ENCODE data around the gene PDCD11. TPM values are rescaled to one million over a fixed set of nuclear protein-coding genes. Genes with fewer than 3 reads are reported as not detected.
A peak's percentile ranks its signal among the peaks of the same experiment; 100 is the strongest.

PDCD11 gene
- total RNA-seq, 2 experiments from 2014 or later, result 43.4 to 51.8 TPM

DNA sequence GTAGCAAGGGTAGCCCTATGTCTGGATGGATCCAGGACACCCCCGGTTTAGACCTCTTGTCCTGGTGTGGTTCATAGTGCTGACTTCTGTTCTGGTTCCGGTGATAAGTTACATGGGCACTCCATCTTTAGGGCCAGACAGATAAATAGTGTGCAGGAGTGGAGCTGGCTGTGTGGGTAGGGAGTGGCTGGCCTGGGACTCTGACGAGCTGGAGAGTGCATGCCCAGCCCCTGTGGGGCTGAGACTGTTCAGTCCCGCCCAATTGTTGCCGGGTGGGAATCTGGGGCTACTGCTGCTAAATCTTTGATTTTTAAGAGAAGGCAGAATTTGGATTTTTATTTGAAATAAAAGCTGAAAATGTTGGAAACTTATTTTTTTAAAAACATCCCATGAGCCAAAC is 27.3 kb downstream of the PDCD11 start:
- no peak overlapping the region for H3K4me3 Mint-ChIP-seq
- CTCF ChIA-PET, result interaction anchor here (0.7 to 2.8 kb wide), 5 partner anchors 13 to 62 kb away, joined by 3 to 7 read pairs (median 4); partner anchors contain the start of genes ATP5MK and PDCD11
- no peak overlapping the region for H3K27ac Mint-ChIP-seq
- no peaks in the 10 kb centered on the region for H3K9me3 Mint-ChIP-seq
- no peaks in the 10 kb centered on the region for H3K27me3 Mint-ChIP-seq
- peaks cover 21% of the 10 kb centered on the region for H3K4me1 Mint-ChIP-seq
- no peak for DNase-seq
- peaks cover 63% of the 10 kb centered on the region for H3K36me3 Mint-ChIP-seq (ENCODE audit: low read depth)
- POLR2A ChIA-PET, result no interaction called here

DNA sequence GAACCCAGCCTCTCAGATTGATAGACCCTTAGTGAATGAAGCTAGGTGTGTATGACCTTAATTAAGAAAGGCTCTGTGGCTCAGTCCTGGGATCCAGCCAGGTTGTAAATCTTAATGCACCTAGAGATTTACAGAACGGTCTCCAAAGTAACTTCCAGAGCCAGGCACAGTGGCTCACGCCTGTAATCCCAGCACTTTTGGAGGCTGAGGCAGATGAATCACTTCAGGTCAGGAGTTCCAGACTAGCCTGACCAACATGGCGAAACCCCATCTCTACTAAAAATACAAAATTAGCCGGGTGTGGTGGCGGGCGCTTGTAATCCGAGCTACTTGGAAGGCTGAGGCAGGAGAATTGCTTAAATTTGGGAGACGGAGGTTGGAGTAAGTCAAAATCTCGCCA is 31.4 kb downstream of the PDCD11 start:
- Mint-ChIP-seq H3K4me1 (peaks cover 58% of the 10 kb centered on the region), H3K4me3 (no peak overlapping the region), H3K27ac (no peak overlapping the region), H3K36me3 (ENCODE audit: low read depth) (peaks cover 70% of the 10 kb centered on the region), H3K9me3 (no peaks in the 10 kb centered on the region), H3K27me3 (no peaks in the 10 kb centered on the region)
- ChIA-PET CTCF (interaction anchor here (1.0 to 1.2 kb wide), 2 partner anchors 9 to 12 kb away, joined by 4 to 5 read pairs; no protein-coding TSS in a partner anchor), POLR2A (no interaction called here)
- no peak for DNase-seq

DNA sequence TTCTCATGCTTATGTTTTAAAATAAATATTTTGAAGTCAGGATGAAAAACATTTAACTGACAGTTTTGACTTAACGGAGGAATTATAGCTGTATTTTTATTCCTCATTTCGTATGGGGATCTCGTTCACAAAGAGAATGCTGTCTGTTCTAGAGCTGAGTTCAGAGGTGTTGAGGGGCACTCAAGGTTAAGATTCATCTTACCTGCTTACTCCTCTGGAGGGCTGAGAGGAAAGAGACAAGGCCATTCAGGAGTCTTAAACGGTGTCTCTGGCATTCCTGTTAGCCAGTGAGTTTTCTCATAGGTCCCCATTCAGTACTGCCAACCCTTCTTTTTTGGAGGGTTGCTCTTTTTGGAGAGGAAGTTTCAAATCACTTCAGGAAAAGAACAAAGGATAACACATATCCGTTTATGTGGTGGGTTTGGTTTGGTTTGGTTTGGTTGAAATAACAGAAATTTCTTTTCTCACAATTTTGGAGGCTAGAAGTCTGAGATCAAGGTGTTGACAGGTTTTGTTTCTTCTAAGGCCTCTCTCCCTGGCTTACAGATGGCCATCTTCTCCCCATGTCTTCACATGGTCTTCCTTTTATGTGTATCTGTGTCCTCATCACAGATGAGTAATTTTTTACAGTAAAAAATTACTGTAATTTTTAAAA is 32.7 kb downstream of the PDCD11 start:
- H3K9me3 Mint-ChIP-seq, result no peaks in the 10 kb centered on the region
- H3K27me3 Mint-ChIP-seq, result no peaks in the 10 kb centered on the region
- peaks cover 58% of the 10 kb centered on the region for H3K4me1 Mint-ChIP-seq
- peaks cover 68% of the 10 kb centered on the region for H3K36me3 Mint-ChIP-seq (ENCODE audit: low read depth)
- POLR2A ChIA-PET, result no interaction called here
- DNase-seq, result no peak
- CTCF ChIA-PET, result no interaction called here
- H3K27ac Mint-ChIP-seq, result peak overlapping the region; percentile 77
- H3K4me3 Mint-ChIP-seq, result peak overlapping the region; percentile 19

DNA sequence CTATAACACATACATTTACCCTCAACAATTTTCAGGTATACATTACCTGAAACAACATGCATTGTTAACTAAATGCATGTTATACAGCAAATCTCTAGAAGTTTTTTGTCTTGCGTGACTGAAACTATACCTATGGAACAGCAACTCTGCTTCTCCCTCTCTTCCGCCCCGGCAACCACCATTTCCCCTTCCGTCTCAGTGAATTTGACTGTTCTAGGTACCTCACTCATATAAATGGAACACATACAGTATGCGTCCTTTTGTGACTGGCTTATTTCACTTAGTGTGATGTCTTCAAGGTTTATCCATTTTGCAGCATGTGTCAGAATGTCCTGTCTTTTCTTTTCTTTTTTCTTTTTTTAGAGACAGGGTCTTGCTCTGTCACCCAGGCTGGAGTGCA is 33.2 kb downstream of the PDCD11 start:
- Mint-ChIP-seq H3K4me3 (peak overlapping the region; percentile 19), H3K4me1 (peaks cover 58% of the 10 kb centered on the region), H3K9me3 (no peaks in the 10 kb centered on the region), H3K27me3 (no peaks in the 10 kb centered on the region), H3K36me3 (ENCODE audit: low read depth) (peaks cover 64% of the 10 kb centered on the region), H3K27ac (peak overlapping the region; percentile 77)
- DNase-seq, result peak; percentile 48
- POLR2A ChIA-PET, result no interaction called here
- CTCF ChIA-PET, result no interaction called here

DNA sequence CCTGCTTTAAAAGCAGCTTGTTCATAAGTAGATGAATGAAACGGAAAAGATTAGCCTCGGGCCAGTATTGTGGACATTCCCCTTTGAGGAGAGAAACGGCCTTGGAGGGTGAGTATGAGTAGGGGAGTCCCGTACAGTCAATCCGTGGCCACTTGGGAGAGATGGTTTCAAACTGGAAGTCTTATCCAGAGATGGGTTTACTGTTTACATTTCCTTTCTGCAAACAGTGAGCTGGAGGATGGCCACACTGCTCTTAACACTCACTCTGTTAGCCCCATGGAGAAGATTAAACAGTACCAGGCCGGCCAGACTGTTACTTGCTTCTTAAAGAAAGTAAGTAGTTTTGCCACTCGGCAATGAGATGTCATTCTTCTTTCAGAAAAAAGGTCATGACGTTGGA is 35.5 kb downstream of the PDCD11 start:
- no peaks in the 10 kb centered on the region for H3K9me3 Mint-ChIP-seq
- H3K36me3 Mint-ChIP-seq (ENCODE audit: low read depth), result peaks cover 68% of the 10 kb centered on the region
- ChIA-PET CTCF (interaction anchor here (0.7 to 1.5 kb wide), 3 partner anchors 13 to 245 kb away, joined by 3 to 5 read pairs (median 3); no protein-coding TSS in a partner anchor), POLR2A (no interaction called here)
- H3K27me3 Mint-ChIP-seq, result no peaks in the 10 kb centered on the region
- no peak for DNase-seq
- peaks cover 58% of the 10 kb centered on the region for H3K4me1 Mint-ChIP-seq
- no peak overlapping the region for H3K27ac Mint-ChIP-seq
- no peak overlapping the region for H3K4me3 Mint-ChIP-seq

DNA sequence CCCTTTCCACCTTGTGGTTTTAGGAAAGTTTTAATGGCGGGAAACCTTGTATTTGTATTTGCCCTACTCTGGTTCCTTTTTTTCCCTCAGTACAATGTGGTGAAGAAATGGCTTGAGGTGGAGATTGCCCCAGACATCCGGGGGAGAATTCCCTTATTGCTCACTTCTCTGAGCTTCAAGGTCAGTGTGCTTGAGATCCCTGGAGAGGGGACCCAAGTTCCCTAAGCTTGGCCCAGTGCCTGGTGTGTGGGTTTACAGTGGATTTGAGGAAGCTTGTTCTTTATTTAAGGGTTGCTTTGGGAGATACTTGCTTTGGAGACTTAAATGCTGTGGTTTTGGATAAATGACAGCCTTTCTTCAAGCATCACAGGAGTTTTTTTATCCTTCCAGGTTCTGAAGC is 37.4 kb downstream of the PDCD11 start:
- peaks cover 40% of the 10 kb centered on the region for H3K4me1 Mint-ChIP-seq
- DNase-seq, result no peak
- no peak overlapping the region for H3K4me3 Mint-ChIP-seq
- no peaks in the 10 kb centered on the region for H3K9me3 Mint-ChIP-seq
- POLR2A ChIA-PET, result no interaction called here
- H3K27me3 Mint-ChIP-seq, result no peaks in the 10 kb centered on the region
- H3K36me3 Mint-ChIP-seq (ENCODE audit: low read depth), result peaks cover 65% of the 10 kb centered on the region
- no peak overlapping the region for H3K27ac Mint-ChIP-seq
- CTCF ChIA-PET, result interaction anchor here (1.3 kb wide), 2 partner anchors 17 to 51 kb away, joined by 3 to 5 read pairs; no protein-coding TSS in a partner anchor

DNA sequence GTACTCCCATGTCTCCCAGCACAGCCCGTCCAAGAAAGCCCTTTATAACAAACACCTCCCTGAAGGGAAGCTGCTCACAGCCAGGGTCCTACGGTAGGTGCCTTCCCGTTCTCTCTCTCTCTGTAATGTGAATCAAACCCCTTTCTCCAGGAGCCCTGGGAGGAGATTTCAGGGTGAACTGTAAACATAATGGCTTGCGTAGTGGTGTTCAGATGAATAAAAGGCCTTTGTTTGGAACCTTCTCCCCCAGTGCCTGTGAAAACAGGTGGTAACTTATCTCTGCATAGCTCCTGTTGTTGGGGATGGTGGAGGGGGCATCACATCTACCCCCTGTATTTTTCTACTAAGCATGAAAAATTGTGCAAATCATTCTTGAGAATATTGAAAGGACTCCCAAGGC is 43.4 kb downstream of the PDCD11 start:
- CTCF ChIA-PET, result interaction anchor here (3.3 kb wide), 1 partner anchor 11 kb away, joined by 9 read pairs; no protein-coding TSS in a partner anchor

DNA sequence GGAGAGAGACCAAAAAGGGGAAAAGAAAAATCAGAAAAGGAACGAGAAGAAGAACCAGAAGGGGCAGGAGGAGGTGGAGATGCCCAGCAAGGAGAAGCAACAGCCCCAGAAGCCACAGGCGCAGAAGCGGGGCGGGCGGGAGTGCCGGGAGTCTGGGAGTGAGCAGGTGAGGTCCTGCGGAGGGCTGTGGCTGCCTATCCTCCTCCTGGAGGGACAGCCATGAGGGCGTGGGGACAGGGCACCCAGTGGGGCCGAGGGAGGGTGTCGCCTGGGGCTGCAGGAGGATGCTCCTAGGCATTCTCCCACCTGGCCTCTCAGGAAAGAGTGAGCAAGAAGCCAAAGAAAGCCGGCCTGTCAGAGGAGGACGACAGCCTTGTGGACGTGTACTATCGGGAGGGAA is 44.0 kb downstream of the PDCD11 start:
- Mint-ChIP-seq H3K9me3 (no peaks in the 10 kb centered on the region), H3K36me3 (ENCODE audit: low read depth) (peaks cover 68% of the 10 kb centered on the region), H3K27me3 (no peaks in the 10 kb centered on the region), H3K27ac (no peak overlapping the region), H3K4me1 (peaks cover 9% of the 10 kb centered on the region), H3K4me3 (no peak overlapping the region)
- CTCF ChIA-PET, result interaction anchor here (3.3 kb wide), 1 partner anchor 10 kb away, joined by 9 read pairs; no protein-coding TSS in a partner anchor
- POLR2A ChIA-PET, result no interaction called here
- DNase-seq, result no peak

More for the DNA sequence above, 43.4 kb downstream of the PDCD11 start:
- POLR2A ChIA-PET, result no interaction called here
- H3K4me3 Mint-ChIP-seq, result no peak overlapping the region
- no peak overlapping the region for H3K27ac Mint-ChIP-seq
- no peaks in the 10 kb centered on the region for H3K9me3 Mint-ChIP-seq
- no peak for DNase-seq
- H3K36me3 Mint-ChIP-seq (ENCODE audit: low read depth), result peaks cover 66% of the 10 kb centered on the region
- no peaks in the 10 kb centered on the region for H3K27me3 Mint-ChIP-seq
- H3K4me1 Mint-ChIP-seq, result peaks cover 6% of the 10 kb centered on the region

DNA sequence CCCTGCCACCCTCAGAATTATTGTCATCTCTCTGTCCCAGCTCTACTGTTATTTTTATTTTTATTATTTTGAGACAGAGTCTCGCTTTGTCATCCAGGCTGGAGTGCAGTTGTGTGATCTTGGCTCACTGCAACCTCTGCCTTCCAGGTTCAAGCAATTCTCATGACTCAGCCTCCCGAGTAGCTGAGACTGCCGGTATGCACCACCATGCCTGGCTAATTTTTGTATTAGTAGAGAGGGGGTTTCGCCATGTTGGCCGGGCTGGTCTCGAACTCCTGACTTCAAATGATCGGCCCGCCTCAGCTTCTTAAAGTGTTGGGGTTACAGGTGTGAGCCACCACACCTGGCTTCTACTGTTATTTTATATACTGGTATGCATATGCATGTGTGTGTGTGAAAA is 44.8 kb downstream of the PDCD11 start:
- ChIA-PET CTCF (interaction anchor here (3.3 kb wide), 1 partner anchor 9 kb away, joined by 9 read pairs; no protein-coding TSS in a partner anchor), POLR2A (no interaction called here)
- Mint-ChIP-seq H3K4me3 (no peak overlapping the region), H3K36me3 (ENCODE audit: low read depth) (peaks cover 68% of the 10 kb centered on the region), H3K9me3 (no peaks in the 10 kb centered on the region), H3K4me1 (peaks cover 12% of the 10 kb centered on the region), H3K27me3 (no peaks in the 10 kb centered on the region), H3K27ac (no peak overlapping the region)
- no peak for DNase-seq

DNA sequence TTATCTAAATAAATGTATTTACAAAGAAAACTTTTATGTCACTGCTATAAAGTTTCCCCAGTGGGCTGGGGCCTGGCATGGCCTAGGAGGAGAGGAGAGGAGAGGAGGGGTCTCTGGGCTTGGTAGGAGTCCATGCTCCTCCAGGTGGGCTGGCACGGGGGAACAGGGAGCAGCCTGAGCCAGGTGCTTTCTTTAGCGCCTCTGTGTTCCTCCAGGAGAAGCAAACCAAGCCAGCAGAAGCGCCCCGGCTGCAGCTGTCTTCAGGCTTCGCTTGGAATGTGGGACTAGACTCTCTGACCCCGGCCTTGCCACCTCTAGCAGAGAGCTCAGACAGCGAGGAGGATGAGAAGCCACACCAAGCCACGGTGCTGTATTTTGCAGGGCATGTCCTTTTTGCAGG is 45.2 kb downstream of the PDCD11 start:
- CTCF ChIA-PET, result interaction anchor here (0.5 to 3.3 kb wide), 3 partner anchors 9 to 26 kb away, joined by 3 to 9 read pairs (median 6); no protein-coding TSS in a partner anchor
- no peak for DNase-seq
- Mint-ChIP-seq H3K9me3 (no peaks in the 10 kb centered on the region), H3K27me3 (no peaks in the 10 kb centered on the region), H3K27ac (no peak overlapping the region), H3K4me3 (no peak overlapping the region), H3K4me1 (peaks cover 15% of the 10 kb centered on the region), H3K36me3 (ENCODE audit: low read depth) (peaks cover 69% of the 10 kb centered on the region)
- POLR2A ChIA-PET, result no interaction called here

DNA sequence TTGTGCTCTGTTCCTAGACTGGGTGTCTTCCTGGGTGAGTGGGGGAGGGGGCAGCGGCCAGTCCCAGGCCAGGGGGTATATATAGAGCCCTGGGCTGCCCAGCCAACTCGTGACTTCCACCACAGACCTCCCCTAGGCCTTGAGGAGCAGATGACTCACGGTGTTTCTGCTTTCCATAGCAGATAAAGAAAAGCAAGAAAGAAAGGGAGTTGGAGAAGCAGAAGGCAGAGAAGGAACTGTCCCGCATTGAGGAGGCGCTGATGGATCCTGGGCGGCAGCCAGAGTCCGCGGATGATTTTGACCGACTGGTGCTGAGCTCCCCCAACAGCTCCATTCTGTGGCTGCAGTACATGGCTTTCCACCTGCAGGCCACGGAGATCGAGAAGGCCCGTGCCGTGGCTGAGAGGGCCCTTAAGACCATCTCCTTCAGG is 45.6 kb downstream of the PDCD11 start:
- Mint-ChIP-seq H3K27ac (no peak overlapping the region), H3K27me3 (no peaks in the 10 kb centered on the region), H3K36me3 (ENCODE audit: low read depth) (peaks cover 69% of the 10 kb centered on the region), H3K4me3 (no peak overlapping the region), H3K9me3 (no peaks in the 10 kb centered on the region), H3K4me1 (peaks cover 15% of the 10 kb centered on the region)
- ChIA-PET POLR2A (no interaction called here), CTCF (interaction anchor here (0.5 to 3.3 kb wide), 4 partner anchors 8 to 894 kb away, joined by 3 to 9 read pairs (median 4); no protein-coding TSS in a partner anchor)
- no peak for DNase-seq

DNA sequence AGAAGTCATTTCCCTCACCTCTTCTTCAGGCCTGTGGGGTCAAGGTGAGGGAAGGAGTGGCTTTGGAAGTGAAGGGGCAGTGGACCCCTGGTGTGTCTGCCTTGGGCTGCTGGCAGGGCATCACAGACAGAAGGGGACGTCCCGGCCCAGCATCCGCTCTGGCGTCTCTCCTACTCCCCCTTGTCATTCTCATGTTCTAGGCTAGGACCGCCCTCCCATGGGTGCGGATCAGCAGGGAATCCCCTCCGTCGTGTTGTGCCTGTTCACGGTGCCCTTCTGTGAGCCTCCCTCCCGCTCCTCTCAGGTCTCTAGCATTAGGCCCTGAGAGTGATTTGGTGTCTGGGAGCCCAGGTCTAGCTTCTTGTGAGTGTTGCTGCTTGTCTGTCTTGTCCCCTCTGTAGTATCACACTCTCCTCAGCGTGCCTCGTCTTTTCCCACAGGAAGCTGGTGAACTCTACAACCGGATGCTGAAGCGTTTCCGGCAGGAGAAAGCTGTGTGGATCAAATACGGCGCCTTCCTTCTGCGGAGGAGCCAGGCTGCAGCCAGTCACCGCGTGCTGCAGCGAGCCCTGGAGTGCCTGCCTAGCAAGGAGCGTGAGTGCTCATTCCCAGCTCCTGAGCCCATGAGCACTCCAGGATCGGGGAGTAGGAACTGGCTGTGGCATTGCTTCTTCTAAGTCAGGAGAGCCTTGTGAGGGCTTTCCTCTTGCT is 47.2 kb downstream of the PDCD11 start:
- H3K27me3 Mint-ChIP-seq, result no peaks in the 10 kb centered on the region
- DNase-seq, result no peak
- H3K9me3 Mint-ChIP-seq, result no peaks in the 10 kb centered on the region
- no peak overlapping the region for H3K4me3 Mint-ChIP-seq
- H3K27ac Mint-ChIP-seq, result no peak overlapping the region
- CTCF ChIA-PET, result interaction anchor here (0.6 to 1.5 kb wide), 4 partner anchors 37 to 243 kb away, joined by 3 to 4 read pairs (median 3); no protein-coding TSS in a partner anchor
- POLR2A ChIA-PET, result no interaction called here
- peaks cover 24% of the 10 kb centered on the region for H3K4me1 Mint-ChIP-seq
- peaks cover 70% of the 10 kb centered on the region for H3K36me3 Mint-ChIP-seq (ENCODE audit: low read depth)

DNA sequence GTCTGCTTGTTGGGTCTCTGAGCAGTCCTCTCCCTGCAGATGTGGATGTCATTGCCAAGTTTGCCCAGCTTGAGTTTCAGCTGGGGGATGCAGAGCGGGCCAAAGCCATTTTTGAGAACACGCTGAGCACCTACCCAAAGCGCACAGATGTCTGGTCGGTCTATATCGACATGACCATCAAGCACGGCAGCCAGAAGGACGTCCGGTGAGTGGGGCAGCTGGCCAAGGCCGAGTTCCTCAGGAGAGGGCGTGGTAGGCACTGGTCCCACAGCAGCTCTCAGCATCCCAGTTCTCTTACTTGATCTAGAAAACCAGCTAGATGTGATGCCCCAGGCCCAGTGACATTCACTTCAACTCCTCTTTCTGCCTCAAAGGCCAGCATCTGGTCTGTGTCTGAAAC is 48.1 kb downstream of the PDCD11 start:
- Mint-ChIP-seq H3K4me3 (no peak overlapping the region), H3K27me3 (no peaks in the 10 kb centered on the region), H3K27ac (peak overlapping the region; percentile 51), H3K36me3 (ENCODE audit: low read depth) (peaks cover 76% of the 10 kb centered on the region), H3K4me1 (peaks cover 33% of the 10 kb centered on the region), H3K9me3 (no peaks in the 10 kb centered on the region)
- CTCF ChIA-PET, result interaction anchor here (0.5 to 0.9 kb wide), 2 partner anchors 13 to 41 kb away, joined by 3 read pairs; no protein-coding TSS in a partner anchor
- DNase-seq, result no peak
- POLR2A ChIA-PET, result no interaction called here
